22Rv1 (cell line): ENCODE data around the gene GAB4.
"Not testable (repeated sequence)": the region's sequence is repeated elsewhere in the genome, so short reads cannot be mapped to it uniquely, and the experiment has no call there.

ENCODE experiments used
- H3K27ac ChIP-seq: fragments of 450-650 bp; 2 replicates; pipeline ENCODE4 v1.5.1; 2017
- ZFX ChIP-seq: fragments of 450-650 bp; IDR thresholded peaks from 2 replicates; pipeline ENCODE4 v1.6.1; 2017; ENCODE audit warnings: antibody characterized with exemption, borderline replicate concordance
- TF ChIP-seq, protein P1 (sequence below): fragments of 450-650 bp; IDR thresholded peaks from 2 replicates; pipeline ENCODE4 v1.5.1; 2017; ENCODE audit warnings: mild to moderate bottlenecking

Gene GAB4

DNA sequence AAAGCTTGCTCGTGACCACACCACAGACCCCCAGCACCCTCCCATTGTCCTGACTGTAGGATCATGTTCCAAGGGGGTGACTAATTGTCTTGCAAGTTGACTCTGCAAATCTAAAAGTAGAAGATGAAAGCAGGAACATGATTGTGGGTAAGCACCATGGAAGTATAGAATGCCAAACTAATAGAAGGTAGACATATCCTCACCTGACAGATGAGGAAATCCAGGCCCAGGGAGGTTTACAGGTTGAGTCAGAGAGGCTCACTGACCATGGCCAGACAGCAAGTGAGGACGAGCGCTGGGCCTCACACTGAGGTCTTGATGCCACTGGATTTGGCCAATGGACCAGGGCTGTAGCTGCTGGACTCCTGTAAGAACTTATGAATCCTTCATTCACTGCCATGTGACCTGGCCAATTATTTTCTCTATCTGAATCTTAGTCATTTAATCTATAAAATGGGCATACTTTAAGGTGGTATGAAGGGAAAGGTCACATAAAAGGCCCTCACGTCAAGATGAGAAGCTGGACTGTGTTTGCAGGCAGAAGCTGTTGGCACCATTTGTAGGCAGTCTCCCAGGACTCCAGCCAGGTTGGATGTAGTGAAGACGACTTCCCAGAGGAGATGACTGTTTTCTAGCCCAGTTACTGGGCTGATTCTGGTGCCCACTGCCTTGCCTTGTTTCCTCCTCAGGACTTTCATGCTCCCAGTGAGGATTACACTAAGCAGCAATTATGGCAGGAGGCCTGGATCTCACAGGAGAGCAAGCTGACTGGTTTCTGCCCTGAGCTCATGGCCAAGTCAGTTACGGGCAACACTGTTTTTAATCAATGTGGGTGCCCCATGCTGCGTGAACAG, 54.6 kb downstream of the GAB4 start:
- H3K27ac ChIP-seq, result no peak overlapping the region
- TF ChIP-seq, protein P1, sequence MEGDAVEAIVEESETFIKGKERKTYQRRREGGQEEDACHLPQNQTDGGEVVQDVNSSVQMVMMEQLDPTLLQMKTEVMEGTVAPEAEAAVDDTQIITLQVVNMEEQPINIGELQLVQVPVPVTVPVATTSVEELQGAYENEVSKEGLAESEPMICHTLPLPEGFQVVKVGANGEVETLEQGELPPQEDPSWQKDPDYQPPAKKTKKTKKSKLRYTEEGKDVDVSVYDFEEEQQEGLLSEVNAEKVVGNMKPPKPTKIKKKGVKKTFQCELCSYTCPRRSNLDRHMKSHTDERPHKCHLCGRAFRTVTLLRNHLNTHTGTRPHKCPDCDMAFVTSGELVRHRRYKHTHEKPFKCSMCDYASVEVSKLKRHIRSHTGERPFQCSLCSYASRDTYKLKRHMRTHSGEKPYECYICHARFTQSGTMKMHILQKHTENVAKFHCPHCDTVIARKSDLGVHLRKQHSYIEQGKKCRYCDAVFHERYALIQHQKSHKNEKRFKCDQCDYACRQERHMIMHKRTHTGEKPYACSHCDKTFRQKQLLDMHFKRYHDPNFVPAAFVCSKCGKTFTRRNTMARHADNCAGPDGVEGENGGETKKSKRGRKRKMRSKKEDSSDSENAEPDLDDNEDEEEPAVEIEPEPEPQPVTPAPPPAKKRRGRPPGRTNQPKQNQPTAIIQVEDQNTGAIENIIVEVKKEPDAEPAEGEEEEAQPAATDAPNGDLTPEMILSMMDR, result no peak
- no peak for TF ChIP-seq ZFX

DNA sequence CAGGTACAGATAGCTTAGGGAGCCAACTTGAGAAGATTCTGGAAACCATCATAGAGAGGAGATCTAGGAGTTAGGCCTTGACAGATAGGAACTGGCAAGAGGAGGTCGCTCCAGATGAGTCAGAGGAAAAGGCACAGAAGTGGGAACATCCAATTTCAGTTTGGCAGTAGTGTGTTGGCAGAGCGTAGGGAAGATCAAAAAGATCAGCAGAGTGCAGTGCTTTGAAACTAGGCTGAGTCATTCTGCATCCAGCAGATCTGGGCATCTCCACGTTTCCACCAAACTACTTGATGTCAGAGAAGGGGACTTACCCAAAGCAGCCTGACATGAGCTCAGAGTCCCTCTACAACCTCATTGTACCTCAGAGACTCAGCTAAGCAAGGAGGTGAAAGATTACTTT, 58.5 kb downstream of the GAB4 start:
- TF ChIP-seq, protein P1, result no peak
- TF ChIP-seq ZFX, result no peak

DNA sequence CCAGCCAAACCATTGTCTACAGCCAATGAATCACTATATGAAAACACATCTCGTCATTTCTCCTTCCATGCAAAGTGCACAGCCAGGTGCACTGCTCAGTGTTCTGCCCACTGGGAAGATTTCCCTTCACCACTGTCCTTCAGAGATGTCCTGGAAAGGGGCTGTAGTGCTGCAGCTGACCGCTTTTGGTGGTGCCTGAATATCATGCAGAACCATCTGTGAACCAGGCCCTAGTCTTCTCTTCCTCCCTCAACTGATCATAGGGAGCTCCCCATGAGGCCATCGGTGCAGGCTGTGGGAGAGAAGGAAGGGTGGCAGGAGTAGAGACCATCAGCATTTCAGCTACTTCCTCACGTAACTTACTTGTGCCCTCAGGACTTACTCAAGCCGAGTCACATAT, 70.2 kb downstream of the GAB4 start:
- TF ChIP-seq, protein P1, result no peak
- no peak for TF ChIP-seq ZFX
- H3K27ac ChIP-seq, result no peak overlapping the region

More for the DNA sequence above, 58.5 kb downstream of the GAB4 start:
- no peak overlapping the region for H3K27ac ChIP-seq

DNA sequence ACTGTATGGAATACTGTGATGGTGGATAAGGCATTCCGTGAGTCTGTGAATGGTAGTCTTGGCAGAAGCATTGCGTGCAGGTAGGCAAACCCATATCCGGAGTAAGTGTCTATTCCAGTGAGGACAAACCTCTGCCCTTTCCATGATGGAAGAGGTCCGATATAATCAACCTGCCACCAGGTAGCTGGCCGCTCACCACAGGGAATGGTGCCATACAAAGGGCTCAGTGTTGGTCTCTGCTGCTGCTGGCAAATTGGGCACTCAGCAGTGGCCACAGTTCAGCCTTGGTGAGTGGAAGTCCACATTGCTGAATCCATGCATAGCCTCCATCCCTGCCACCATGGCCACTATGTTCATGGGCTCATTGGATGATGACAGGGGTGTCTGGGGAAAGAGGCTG, 70.8 kb downstream of the GAB4 start:
- H3K27ac ChIP-seq, result not testable (repeated sequence)

DNA sequence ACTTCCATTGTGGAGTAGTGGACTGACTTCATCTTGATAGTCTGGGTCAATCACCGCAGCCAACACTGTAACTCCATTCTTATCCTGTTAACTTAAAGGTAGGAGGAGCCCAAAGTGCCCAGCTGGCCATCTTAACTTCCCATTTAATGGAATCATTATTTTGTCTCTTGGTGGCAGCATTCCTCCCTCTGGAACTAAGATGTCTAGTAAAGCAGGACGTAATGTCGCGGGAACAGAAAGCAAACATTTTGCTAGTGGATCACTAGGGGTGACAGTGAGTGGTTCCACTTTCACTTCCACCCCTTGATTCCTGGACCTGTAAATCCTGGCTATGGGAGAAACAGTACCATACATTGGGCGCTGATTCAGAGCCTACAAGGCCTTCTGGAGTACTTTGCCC, 71.4 kb downstream of the GAB4 start:
- TF ChIP-seq, protein P1, result no peak
- no peak for TF ChIP-seq ZFX
- H3K27ac ChIP-seq, result no peak overlapping the region

DNA sequence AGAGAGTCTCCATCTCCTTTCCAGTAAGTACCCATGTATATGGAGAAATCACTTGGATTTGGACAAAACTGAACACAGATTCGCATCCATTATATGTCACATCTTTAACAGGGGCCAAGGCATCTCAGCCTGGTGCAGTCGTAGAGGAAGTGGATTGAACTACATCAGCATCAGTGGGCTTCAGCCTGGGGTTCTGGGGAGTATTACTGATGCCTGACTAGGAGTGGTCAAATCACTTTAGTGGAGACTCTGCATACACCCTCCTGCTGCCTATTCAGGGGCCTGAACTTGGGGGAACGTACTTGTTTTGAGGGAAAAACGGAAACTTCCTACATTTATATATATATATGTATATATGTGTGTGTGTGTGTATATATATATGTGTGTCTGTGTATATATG, 72.8 kb downstream of the GAB4 start:
- no peak for TF ChIP-seq ZFX
- TF ChIP-seq, protein P1, result no peak
- no peak overlapping the region for H3K27ac ChIP-seq

DNA sequence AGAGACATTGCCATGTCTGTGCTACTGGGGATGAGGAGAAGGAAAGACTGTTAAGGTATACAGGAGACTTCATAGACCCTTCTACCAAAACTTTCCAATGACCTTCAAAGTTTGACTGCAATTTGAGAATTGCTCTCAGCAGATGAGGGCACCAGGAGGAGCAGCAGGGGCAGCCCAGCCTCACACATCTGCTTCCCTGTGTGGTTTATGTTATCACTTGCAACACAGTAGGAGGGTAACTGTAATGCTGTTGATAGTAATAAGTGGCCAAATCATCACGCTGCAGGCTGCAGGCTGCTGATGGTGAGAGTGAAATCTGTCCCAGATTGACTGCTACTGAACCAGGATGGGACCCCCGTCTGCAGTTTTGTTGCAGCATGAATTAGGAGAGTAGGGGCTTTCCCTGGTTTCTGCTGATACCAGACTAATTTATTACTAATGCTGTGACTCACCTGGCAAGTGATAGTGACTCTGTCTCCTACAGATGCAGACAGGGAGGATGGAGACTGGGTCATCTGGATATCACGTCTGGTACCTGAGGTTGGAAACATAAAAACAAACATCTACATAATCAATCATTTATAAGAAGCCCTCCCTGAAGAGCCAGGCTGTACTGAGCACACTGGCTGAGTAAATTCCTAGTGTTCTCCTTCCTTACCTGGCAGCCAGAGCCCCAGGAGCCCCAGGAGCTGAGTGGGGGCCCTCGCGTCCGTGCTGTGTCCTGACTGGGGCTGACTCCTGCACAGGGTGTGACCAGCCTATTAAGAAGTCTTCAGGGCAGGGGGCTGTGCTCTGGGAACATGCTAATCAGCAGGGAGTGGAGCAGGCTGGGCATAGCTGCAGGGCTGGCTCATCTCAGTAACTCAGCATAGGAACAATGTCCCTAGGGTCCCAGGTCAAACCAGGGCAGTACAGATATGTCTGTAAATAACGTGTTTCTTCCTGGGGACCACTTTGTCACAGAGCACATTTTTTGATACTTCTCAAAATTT, 74.4 kb downstream of the GAB4 start:
- TF ChIP-seq, protein P1, result no peak
- no peak for TF ChIP-seq ZFX
- no peak overlapping the region for H3K27ac ChIP-seq
